NT2/D1 (cell line): Measurements from ENCODE around the gene PSEN2.

ENCODE experiments used
- YY1 ChIP-seq: IDR thresholded peaks from 2 replicates; pipeline ENCODE4 v1.6.1; 2011; ENCODE audit not compliant: insufficient read length, insufficient read depth
- ZNF274 ChIP-seq: IDR thresholded peaks from 2 replicates; pipeline ENCODE4 v1.6.1; 2011; ENCODE audit warnings: mild to moderate bottlenecking, low read depth, low read length

DNA sequence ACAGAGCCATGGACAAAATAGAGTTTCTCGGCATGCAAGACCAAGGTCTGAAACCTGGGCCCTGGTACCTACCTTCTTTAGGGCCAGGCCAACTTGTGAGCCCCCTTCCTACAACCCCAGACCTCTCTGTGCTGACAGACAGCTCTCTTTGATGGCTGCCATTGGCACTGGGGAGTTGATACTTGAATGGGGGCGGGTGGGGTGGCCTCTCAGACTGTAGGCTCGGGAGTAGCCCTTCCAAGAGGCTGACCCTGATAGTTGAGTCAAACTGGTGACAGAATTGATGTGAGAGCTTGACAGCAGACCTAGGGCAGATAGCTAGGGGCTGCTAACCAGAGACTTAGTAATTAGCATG, 44.7 kb upstream of the PSEN2 start:
- TF ChIP-seq YY1 (no peak), ZNF274 (no peak)
